ENCODE data around the gene FXYD6.

The FXYD6 gene

DNA sequence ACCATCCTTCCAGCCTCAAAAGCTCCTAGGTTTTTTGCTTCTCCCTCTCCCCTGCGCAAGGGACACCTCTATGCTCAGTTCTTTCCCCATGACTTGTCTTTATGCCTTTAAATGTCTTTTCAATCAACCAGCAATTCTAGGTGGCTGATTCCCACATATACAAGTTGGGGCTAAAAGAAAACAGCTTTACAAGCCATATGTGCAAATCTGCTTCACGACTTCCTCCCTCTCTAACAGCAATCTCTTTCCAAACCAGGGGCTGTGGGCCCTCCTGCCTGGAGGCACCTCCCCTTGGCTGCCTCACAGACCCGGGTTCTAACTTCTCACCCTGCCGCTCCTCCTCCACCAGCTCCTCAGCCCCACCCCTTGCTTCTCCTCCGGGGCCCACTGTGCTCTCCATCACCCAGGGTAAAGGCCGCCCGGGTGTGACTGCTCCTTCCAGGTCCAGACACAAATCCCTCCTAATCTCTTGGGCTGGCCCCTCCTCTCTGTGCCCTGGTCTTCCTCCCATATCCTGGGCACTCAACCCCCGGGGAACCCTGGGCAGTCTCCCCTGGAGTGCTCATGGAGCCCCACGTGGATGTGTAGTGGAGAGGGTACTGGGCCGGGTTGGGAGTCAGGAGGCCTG lies 38.6 kb upstream of the FXYD6 start:
- H3K4me3 ChIP-seq (ENCODE audit: low read depth, low read length): no peak overlapping the region
- TF ChIP-seq, protein P1, sequence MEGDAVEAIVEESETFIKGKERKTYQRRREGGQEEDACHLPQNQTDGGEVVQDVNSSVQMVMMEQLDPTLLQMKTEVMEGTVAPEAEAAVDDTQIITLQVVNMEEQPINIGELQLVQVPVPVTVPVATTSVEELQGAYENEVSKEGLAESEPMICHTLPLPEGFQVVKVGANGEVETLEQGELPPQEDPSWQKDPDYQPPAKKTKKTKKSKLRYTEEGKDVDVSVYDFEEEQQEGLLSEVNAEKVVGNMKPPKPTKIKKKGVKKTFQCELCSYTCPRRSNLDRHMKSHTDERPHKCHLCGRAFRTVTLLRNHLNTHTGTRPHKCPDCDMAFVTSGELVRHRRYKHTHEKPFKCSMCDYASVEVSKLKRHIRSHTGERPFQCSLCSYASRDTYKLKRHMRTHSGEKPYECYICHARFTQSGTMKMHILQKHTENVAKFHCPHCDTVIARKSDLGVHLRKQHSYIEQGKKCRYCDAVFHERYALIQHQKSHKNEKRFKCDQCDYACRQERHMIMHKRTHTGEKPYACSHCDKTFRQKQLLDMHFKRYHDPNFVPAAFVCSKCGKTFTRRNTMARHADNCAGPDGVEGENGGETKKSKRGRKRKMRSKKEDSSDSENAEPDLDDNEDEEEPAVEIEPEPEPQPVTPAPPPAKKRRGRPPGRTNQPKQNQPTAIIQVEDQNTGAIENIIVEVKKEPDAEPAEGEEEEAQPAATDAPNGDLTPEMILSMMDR (IDR thresholded peaks at IDR 0.05; ENCODE audit: low read depth, low read length): no peak

DNA sequence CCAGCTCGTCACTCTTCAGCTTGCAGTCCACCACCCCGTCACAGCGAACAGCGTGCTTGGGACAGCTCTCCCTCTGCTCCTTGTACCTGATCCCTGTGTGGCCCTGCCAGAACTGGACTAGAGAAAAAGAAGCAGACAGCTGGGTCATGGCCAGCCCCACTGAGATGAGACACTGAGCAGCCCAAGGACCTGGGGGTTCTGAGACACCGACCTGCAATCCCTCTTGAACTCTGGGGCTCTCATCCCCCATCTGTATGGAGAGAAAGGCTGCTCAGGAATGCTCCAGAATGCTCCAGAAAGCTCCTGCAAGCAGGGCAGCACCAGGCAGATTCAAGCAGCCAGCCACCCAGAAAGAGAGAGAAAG lies 37.9 kb upstream of the FXYD6 start:
- H3K4me3 ChIP-seq (ENCODE audit: low read depth, low read length): no peak overlapping the region
- TF ChIP-seq, protein P1 (IDR thresholded peaks at IDR 0.05; ENCODE audit: low read depth, low read length): no peak

DNA sequence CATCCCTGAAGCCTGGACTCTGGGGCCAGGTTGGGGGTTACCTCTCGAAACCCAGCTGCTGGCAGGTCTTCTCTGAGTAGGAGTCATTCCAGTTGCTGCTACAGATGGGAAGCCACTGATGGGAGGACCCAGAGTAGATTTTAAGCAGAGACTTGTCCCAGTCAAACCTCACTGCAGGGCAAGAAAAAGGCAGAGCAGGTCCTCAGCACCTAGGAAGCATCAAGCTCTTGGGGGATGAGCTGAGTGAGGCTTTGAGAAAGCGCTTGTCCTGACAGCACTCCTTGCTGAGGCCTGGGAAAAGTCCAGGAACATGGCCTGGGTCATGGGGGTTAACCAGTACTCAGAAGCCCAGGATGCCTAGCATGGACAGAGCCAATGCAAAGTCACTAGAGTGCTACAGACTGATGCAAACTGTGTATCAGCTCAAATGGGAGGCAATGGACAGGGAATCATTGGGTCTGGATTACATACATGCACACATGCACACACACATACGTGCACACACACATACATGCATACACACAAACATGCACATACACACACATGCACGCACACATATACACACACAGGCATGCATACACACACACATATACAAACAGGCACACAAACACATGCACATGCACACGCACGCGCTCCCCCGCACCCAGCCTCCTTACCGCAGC lies 37.4 kb upstream of the FXYD6 start:
- TF ChIP-seq, protein P1 (IDR thresholded peaks at IDR 0.05; ENCODE audit: low read depth, low read length): no peak
- H3K4me3 ChIP-seq (ENCODE audit: low read depth, low read length): no peak overlapping the region

DNA sequence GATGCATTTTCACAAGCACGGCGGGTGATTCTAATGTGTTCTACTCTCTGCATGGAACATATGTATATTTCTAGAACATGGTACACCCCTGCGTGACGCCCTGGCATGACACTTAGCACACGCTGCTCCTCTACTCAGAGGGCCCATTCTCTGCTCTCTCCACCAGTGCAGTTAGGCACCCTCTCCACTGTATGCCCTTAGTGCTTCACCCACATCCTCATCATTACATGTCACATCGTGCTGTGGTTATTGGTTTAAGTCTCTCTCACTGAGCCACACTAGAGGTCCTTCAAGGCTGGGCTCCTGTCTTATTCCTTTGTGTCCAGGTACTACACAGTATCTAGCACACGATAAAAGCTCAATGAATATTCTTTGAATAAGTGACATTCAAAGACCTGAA lies 36.0 kb upstream of the FXYD6 start:
- TF ChIP-seq, protein P1 (IDR thresholded peaks at IDR 0.05; ENCODE audit: low read depth, low read length): no peak
- no peak overlapping the region for H3K4me3 ChIP-seq (ENCODE audit: low read depth, low read length)

DNA sequence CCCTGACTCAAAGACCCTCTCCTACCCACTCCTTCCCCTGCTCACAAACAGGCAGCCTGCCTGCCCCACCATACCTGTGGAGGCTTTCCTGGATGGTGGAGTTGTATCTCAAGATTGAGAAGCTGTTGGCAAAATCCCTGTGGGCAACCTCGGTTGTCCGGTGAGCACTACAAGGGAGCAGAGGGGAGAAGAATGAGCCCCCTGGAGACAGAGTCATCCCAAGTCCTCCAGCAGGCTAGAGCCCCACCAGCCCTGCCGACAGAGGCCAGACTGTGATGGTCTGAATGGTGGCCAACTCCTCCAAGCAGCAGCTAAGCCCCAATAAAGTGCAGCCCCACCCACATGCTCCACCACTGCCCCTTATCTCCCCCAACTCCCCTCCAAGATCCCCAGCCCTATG lies 35.2 kb upstream of the FXYD6 start:
- TF ChIP-seq, protein P1 (IDR thresholded peaks at IDR 0.05; ENCODE audit: low read depth, low read length): no peak

DNA sequence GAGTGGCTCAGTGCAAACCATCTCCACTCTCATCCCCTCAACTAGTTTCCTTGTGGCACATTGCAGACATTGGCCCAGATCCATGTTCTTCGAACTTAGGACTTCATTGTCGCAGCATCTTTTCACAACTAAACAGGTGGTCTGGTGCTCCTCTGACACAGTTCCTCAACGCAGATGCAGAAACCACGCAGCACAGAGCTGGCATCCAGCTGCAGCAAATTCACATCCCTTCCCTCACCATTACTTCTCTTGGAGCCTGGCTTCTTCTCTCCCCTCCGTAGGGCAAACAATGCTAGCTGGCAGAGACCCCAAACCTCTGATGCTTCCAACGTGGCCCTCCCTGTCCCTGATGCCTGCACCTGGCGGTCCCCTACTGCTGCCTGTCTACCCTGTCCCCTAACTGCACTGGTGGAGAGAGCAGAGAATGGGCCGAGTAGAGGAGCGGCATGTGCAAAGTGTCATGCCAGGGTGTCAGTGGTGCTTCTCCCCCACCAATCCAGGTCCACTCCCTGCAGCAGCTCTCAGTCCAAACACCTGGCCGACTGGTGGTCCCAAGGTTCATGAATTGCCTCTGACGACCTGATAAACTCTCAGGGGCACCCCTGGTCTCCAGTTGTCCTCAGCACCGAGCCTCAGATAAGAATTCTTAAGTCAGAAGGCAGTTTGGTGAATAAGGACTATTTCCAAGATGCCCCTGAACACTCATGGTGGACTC lies 34.6 kb upstream of the FXYD6 start:
- TF ChIP-seq, protein P1 (IDR thresholded peaks at IDR 0.05; ENCODE audit: low read depth, low read length): no peak
- H3K4me3 ChIP-seq (ENCODE audit: low read depth, low read length): no peak overlapping the region

More for the DNA sequence above, 35.2 kb upstream of the FXYD6 start:
- no peak overlapping the region for H3K4me3 ChIP-seq (ENCODE audit: low read depth, low read length)

DNA sequence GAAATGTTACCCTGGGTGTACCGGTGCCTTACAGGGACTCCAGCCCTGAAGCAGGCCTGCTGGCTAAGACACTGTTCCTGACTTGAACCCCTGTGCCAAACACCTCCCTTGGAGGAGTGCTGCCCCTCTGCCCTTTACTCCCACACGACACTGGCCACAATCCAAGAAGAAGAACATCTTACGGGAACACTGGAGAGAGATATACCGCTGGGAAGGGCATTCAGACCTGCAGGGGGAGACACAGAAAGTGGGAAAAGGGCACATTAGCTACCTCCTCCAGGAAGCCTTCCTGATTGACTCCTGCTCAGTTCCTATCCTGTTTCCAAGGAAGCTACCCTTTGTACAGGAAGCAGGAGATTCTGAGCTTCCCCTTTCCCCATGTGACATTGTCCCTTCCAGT lies 34.1 kb upstream of the FXYD6 start:
- TF ChIP-seq, protein P1 (IDR thresholded peaks at IDR 0.05; ENCODE audit: low read depth, low read length): no peak
- H3K4me3 ChIP-seq (ENCODE audit: low read depth, low read length): no peak overlapping the region
